ENCODE measurements around the gene E2F6. TPM values are rescaled to one million over a fixed set of nuclear protein-coding genes. Genes with fewer than 3 reads are reported as not detected.

E2F6 gene
- total and polyA plus RNA-seq, 2 experiments from 2014 or later: 11.5 to 15.3 TPM

GRCh38 chr2:11397513-11397912 is 68.4 kb downstream of the E2F6 start:
- TF ChIP-seq EZH2phosphoT487 (IDR thresholded peaks at IDR 0.05; ENCODE audit: insufficient read depth, low read depth) (no peak), EZH2 (IDR thresholded peaks at IDR 0.05; ENCODE audit: insufficient read depth, poor library complexity, severe bottlenecking) (no peak)
- Histone ChIP-seq H3F3A (ENCODE audit: insufficient read depth) (no peaks in the 10 kb centered on the region), H3K27ac (no peak overlapping the region), H3K4me3 (no peak overlapping the region), H3K27me3 (replicated peaks; ENCODE audit: insufficient read depth) (no peaks in the 10 kb centered on the region), H3K36me3 (ENCODE audit: low read depth) (no peaks in the 10 kb centered on the region), H2AFZ (no peak overlapping the region), H3K9ac (no peak overlapping the region), H3K4me1 (ENCODE audit: insufficient read depth) (no peaks in the 10 kb centered on the region), H4K20me1 (ENCODE audit: insufficient read depth) (no peaks in the 10 kb centered on the region), H3K9me2 (ENCODE audit: insufficient read depth) (no peaks in the 10 kb centered on the region), H3K4me2 (ENCODE audit: unreplicated experiment) (no peak overlapping the region), H3K9me3 (ENCODE audit: low read depth) (no peaks in the 10 kb centered on the region), H3K79me2 (ENCODE audit: insufficient read depth) (no peaks in the 10 kb centered on the region)
- peak; percentile 19 for DNase-seq
- in situ Hi-C loops (cut with MboI): no loop called here
- 66 to 82% methylated on average over 2 of the region's 2 CpGs for WGBS, 2 experiments (ENCODE audit: low coverage in 1 of 2, low lambda C conversion rate in 2 of 2, missing lambda C conversion rate in 2 of 2)

GRCh38 chr2:11396467-11397445 is 69.2 kb downstream of the E2F6 start:
- Histone ChIP-seq H3K79me2 (ENCODE audit: insufficient read depth) (no peaks in the 10 kb centered on the region), H3K9me3 (ENCODE audit: low read depth) (no peaks in the 10 kb centered on the region), H3K4me3 (no peak overlapping the region), H4K20me1 (ENCODE audit: insufficient read depth) (no peaks in the 10 kb centered on the region), H3K4me2 (ENCODE audit: unreplicated experiment) (no peak overlapping the region), H3K9me2 (ENCODE audit: insufficient read depth) (no peaks in the 10 kb centered on the region), H3K4me1 (ENCODE audit: insufficient read depth) (no peaks in the 10 kb centered on the region), H3K36me3 (ENCODE audit: low read depth) (no peaks in the 10 kb centered on the region), H3K27ac (no peak overlapping the region), H3F3A (ENCODE audit: insufficient read depth) (no peaks in the 10 kb centered on the region), H3K27me3 (replicated peaks; ENCODE audit: insufficient read depth) (no peaks in the 10 kb centered on the region), H2AFZ (no peak overlapping the region), H3K9ac (no peak overlapping the region)
- in situ Hi-C loops (cut with MboI): no loop called here
- TF ChIP-seq EZH2phosphoT487 (IDR thresholded peaks at IDR 0.05; ENCODE audit: insufficient read depth, low read depth) (no peak), EZH2 (IDR thresholded peaks at IDR 0.05; ENCODE audit: insufficient read depth, poor library complexity, severe bottlenecking) (no peak)
- DNase-seq: no peak
- WGBS, 2 experiments (ENCODE audit: low coverage in 1 of 2, low lambda C conversion rate in 2 of 2, missing lambda C conversion rate in 2 of 2): 71 to 77% methylated on average over 15 of the region's 15 CpGs

- TF ChIP-seq EZH2phosphoT487 (IDR thresholded peaks at IDR 0.05; ENCODE audit: insufficient read depth, low read depth): no peak
- no peak for TF ChIP-seq EZH2 (IDR thresholded peaks at IDR 0.05; ENCODE audit: insufficient read depth, poor library complexity, severe bottlenecking)
- no peaks in the 10 kb centered on the region for H3K4me1 ChIP-seq (ENCODE audit: insufficient read depth)
- H3K9me2 ChIP-seq (ENCODE audit: insufficient read depth): no peaks in the 10 kb centered on the region
- no peaks in the 10 kb centered on the region for H4K20me1 ChIP-seq (ENCODE audit: insufficient read depth)
- no peaks in the 10 kb centered on the region for H3K9me3 ChIP-seq (ENCODE audit: low read depth)
- H3K79me2 ChIP-seq (ENCODE audit: insufficient read depth): no peaks in the 10 kb centered on the region
- H3K27ac ChIP-seq: no peak overlapping the region
- WGBS, 2 experiments (ENCODE audit: low coverage in 1 of 2, low lambda C conversion rate in 2 of 2, missing lambda C conversion rate in 2 of 2): 91 to 97% methylated on average over 8 of the region's 8 CpGs
- no peak overlapping the region for H3K4me3 ChIP-seq
- no peak overlapping the region for H2AFZ ChIP-seq
- in situ Hi-C loops (cut with MboI): no loop called here
- H3K9ac ChIP-seq: no peak overlapping the region
- no peaks in the 10 kb centered on the region for H3K36me3 ChIP-seq (ENCODE audit: low read depth)
- H3K4me2 ChIP-seq (ENCODE audit: unreplicated experiment): no peak overlapping the region
- no peaks in the 10 kb centered on the region for H3K27me3 ChIP-seq (replicated peaks; ENCODE audit: insufficient read depth)
- H3F3A ChIP-seq (ENCODE audit: insufficient read depth): no peaks in the 10 kb centered on the region
- DNase-seq: no peak
Observed at GRCh38 chr2:11396021-11396420, 69.9 kb downstream of the E2F6 start.

- no peak for TF ChIP-seq EZH2 (IDR thresholded peaks at IDR 0.05; ENCODE audit: insufficient read depth, poor library complexity, severe bottlenecking)
- no peak for TF ChIP-seq EZH2phosphoT487 (IDR thresholded peaks at IDR 0.05; ENCODE audit: insufficient read depth, low read depth)
- WGBS, 2 experiments (ENCODE audit: low coverage in 1 of 2, low lambda C conversion rate in 2 of 2, missing lambda C conversion rate in 2 of 2): 62% methylated on average over 11 of the region's 11 CpGs
- Histone ChIP-seq H3K4me3 (no peak overlapping the region), H3K9me2 (ENCODE audit: insufficient read depth) (no peaks in the 10 kb centered on the region), H3K4me2 (ENCODE audit: unreplicated experiment) (no peak overlapping the region), H2AFZ (no peak overlapping the region), H3K36me3 (ENCODE audit: low read depth) (no peaks in the 10 kb centered on the region), H3K9me3 (ENCODE audit: low read depth) (no peaks in the 10 kb centered on the region), H3K79me2 (ENCODE audit: insufficient read depth) (no peaks in the 10 kb centered on the region), H3K27me3 (replicated peaks; ENCODE audit: insufficient read depth) (no peaks in the 10 kb centered on the region), H3K9ac (no peak overlapping the region), H3K27ac (no peak overlapping the region), H3F3A (ENCODE audit: insufficient read depth) (no peaks in the 10 kb centered on the region), H3K4me1 (ENCODE audit: insufficient read depth) (no peaks in the 10 kb centered on the region), H4K20me1 (ENCODE audit: insufficient read depth) (no peaks in the 10 kb centered on the region)
- in situ Hi-C loops (cut with MboI): no loop called here
- DNase-seq: no peak
Observed at GRCh38 chr2:11395389-11395788, 70.6 kb downstream of the E2F6 start.

Other genes starting within 250 kb of the E2F6 start
- 38.3 and 40.0 TPM in 2 replicates for gene ROCK2, start 121.5 kb downstream of the E2F6 start, total RNA-seq (2014; rRNA removed; shearing (Covaris generic))
- gene ROCK2, start 121.5 kb downstream of the E2F6 start, polyA plus RNA-seq (2016; fragmentation: Nextera tagmentation; extraction: Ambion mirVana): 12.3 and 19.9 TPM in 2 replicates
- not detected in 2 replicates for gene GREB1, start 67.9 kb upstream of the E2F6 start, total RNA-seq (2014; rRNA removed; shearing (Covaris generic))
- gene GREB1, start 67.9 kb upstream of the E2F6 start, polyA plus RNA-seq (2016; fragmentation: Nextera tagmentation; extraction: Ambion mirVana): 0.05 TPM in 1 of 2 replicates, not detected in the other
- gene NTSR2, start 204.0 kb upstream of the E2F6 start, total RNA-seq (2014; rRNA removed; shearing (Covaris generic)): not detected in 2 replicates
- not detected in 2 replicates for gene NTSR2, start 204.0 kb upstream of the E2F6 start, polyA plus RNA-seq (2016; fragmentation: Nextera tagmentation; extraction: Ambion mirVana)